Stimulated activated CD4-positive, alpha-beta T cell treated with anti-CD3 and anti-CD28 coated beads, Interleukin-1b, Interleukin-23, amount 100 ng/mL, for 24 hours (primary cell): ENCODE measurements around the gene AP5S1.

ENCODE experiments used
- DNase-seq, 4 experiments: peaks; one replicate each; pipeline ENCODE4 v3.0.0-alpha.2; 2020; ENCODE audit warnings: low read depth in 4 of 4, low spot score in 1 of 4

Gene AP5S1

GRCh38 chr20:3820048-3820900, at the start of gene AP5S1:
TSS of gene AP5S1 (plus strand) at chr20:3820547. CDS start at chr20:3822118, 1,571 bp downstream.
- peak; percentile 76 to 87 (median 83) for DNase-seq

DNA sequence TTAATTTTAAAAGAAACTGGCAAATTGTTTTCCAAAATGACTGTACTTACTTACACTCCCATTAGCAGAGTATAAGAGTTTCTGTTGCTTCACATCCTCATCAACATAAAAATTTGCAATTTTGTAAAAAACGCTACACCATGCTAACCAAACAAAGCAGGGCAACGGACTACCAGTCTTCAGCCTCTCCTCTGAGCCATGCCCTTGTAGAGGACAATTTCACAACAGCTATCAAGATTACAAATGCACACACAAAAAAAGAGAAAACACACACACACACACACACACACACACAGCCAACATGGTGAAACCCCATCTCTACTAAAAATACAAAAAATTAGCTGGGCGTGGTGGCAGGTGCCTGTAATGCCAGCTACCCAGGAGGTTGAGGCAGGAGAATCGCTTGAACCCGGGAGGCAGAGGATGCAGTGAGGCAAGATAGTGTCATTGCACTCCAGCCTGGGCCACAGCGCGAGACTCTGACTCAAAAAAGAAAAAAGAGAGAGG, 48.7 kb upstream of the AP5S1 start:
- DNase-seq = no peak

DNA sequence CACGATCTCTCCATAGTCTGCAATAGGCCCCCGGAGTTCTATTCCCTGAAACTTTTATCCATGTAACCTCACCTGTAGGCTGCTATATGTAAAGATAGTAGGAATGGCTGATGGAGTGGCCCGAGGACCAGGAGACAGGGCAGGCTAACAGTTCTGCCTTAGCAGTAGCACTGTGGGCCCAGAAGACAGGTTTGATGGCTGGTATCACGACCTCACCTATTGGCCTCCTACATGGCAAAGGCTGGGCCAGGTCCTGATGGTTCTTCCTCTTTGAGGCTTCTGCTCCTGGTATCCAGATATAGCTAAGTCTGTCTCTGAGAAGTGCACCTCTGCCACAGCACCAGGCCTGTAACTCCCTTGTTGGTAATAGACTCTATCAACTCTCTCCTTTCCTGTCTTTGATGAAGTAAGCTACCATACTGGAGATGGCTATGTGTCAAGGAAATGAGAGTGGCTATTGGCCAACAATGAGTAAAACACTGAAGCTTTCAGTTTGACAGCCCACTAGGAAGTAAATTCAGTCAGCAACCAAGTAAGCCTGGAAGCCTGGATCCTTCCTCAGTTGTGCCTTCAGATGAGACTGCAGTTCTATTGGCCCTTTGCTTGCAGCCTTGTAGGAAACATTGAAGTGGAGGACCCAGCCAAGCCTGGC, 44.8 kb upstream of the AP5S1 start:
- no peak for DNase-seq

DNA sequence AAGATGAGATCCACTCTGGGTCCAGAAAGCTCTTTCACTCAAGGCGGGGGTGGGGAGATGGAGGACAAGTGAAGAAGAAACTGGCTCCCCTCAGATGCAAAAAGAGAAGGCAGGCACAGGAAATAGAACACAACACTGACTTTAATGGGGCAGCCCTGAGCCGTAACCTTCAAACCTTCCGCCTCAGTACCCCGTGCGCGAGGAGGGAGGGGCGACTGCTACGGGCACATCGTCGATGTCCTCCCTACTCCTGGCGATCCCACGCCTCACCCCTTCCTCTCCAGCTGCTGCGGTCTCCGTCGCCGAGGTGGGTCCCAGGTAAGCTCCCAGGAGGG, 43.0 kb upstream of the AP5S1 start:
- no peak for DNase-seq

- DNase-seq = peak in 1 of 4 experiments; percentile 34
Measured at GRCh38 chr20:3777716-3778629, 42.4 kb upstream of the AP5S1 start.

- DNase-seq = no peak
Measured at GRCh38 chr20:3778976-3779375, 41.4 kb upstream of the AP5S1 start.

GRCh38 chr20:3781153-3781910, 39.0 kb upstream of the AP5S1 start, which contains the start of gene SPEF1:
TSS of gene SPEF1 (minus strand) at chr20:3781448. CDS start at chr20:3781287, 161 bp downstream.
- DNase-seq = no peak

- DNase-seq = no peak
Measured at GRCh38 chr20:3782597-3782996, 37.8 kb upstream of the AP5S1 start.

- DNase-seq = no peak
Measured at GRCh38 chr20:3783068-3783489, 37.3 kb upstream of the AP5S1 start.

DNA sequence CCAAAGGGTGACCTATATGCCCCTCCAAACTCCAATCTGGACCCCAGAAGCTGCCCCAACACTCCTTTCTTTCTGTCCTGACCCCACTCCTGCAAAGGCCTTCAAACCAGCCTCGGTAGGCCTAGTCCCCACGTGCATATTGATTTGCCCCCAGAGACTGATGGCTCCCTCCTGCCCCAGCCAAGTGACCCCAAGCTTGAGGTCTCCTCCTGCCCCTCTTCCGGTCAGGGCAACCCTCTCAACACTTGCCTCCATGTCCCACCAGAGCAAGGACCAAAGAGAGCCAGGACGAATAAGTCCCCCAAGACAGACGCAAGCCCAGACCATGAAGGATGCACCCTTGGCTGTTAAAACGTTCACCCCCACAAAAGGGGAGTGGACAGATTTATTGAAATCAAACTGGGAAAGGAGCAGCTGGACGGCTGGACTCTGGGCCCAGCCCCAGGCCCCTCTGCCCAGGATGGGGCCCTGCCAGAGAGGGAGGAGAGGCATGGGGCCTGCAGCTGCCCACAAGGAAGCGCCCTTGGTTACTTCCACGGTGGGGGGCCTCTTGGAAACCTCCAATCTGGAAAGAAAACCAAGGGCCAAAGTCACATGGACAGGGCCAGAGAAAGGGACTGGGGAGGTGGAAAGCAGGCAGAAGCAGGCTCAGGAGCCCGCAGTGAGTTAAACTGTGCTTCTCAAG, 36.7 kb upstream of the AP5S1 start:
- DNase-seq = no peak

GRCh38 chr20:3784216-3784853, 36.0 kb upstream of the AP5S1 start:
- DNase-seq = no peak

DNA sequence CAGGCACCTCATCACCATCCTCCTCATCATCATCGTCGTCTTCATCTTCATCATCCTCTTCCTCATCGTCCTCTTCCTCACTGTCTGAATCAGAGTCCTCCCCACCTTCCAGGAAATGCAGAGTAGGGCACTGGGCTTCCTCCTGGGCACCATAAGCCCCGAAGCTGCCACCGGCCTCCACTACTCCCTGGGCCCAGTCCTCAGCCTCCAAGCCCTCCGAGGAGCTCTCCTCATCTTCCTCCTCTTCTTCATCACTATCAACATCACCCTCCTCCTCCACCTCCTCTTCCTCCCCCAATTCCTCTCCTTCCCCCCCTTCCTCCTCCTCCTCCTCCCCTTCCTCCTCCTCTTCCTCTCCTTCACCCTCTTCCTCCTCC, 35.5 kb upstream of the AP5S1 start:
- DNase-seq = no peak

DNA sequence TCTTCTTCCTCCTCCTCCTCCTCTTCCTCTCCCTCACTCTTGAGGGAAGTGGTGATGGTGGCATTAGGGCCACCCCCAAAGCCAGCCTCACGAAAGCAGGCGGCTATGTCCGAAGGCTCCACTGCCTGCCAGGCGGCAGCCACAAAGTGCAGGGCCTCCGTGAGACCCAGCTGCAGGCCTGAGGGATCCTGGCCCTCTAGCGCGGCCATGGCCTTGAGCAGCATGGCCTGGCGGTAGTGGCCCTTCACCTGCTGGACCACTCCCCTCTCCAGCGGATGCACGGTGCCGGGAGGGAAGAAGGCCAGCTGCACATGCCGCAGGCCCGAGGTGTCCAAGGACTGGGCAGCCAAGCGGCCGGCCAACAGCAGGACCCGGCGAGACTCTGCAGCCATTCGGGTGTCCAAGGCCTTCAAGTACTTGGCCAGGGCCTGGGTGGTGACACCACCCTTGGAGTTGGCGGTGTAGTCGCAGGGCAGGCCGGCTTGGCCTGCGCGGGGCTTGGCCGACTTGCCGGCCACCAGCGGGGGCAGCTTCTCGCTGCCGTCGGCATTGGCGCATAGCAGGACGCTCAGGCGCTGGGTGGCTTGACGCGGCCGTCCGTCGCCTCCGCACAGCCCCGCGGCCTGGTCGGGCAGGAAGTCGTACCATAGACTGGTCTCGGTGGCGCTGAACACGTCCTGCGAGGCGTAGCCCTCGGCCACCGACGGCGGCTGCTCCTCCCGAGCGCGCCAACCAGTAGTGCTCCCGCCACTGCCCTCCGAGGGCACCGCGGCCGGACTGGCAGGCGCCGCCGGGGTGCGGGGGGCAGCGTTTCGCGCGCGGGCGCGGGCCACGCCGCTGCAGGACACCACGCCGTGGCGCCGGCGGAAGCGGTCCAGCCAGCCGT, 34.9 kb upstream of the AP5S1 start:
- DNase-seq = no peak

DNA sequence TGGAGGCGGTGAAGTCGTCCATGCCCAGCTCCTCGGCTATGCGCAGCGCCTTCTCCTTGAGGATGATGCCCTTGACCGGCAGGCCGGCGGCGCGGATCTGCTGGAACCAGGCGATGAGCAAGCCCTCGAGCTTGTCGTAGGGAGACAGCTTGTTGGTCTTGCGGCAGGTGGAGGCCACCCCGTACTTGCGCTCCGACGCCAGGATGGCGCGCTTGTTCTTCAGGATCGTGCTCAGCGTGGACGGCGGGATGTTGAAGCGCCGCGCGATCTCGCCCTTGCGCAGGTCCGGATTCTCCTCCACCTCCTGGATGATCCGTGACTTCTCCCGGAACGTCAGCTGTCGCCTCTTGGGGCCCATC, 34.2 kb upstream of the AP5S1 start:
- DNase-seq = no peak

- peak; percentile 77 to 90 (median 82) for DNase-seq
Measured at GRCh38 chr20:3786665-3787323, 33.6 kb upstream of the AP5S1 start, which contains the start of gene CENPB. TSS of gene CENPB (minus strand) at chr20:3786740. CDS start at chr20:3786483, 257 bp downstream.

DNA sequence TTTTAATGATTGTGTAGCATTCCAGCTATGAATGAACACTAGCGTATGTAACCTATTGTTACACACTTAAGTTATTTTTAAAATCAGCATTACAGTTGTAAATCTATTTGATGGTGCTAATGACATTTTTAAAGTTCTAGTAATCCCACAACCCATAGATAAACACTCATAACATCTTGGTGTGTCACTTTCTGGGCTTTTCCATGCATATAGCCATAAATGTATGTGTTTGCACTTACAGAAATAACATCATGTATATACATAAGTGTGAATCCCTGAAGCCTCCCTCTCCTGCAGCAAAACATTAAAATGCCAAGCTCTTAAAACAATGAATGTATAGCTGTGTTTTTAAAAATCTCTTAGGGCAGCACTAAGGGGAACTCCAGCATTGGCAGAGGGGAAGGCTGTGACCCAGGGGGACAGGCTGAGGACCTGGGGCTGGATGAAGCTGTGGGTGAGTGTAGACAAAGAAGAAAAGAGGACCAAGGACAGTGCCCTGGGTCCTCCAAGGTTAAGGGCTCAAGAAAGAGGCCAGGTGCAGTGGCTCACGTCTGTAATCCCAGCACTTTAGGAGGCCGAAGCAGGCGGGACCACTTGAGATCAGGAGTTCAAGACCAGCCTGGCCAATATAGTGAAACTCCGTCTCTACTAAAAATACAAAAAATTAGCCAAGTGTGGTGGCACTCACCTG, 32.9 kb upstream of the AP5S1 start:
- no peak for DNase-seq

GRCh38 chr20:3788685-3789155, 31.6 kb upstream of the AP5S1 start:
- DNase-seq = no peak
